CD4-positive, CD25-positive, alpha-beta regulatory T cell (primary cell): ENCODE measurements around the gene SMIM45.
A peak's percentile ranks its signal among the peaks of the same experiment; 100 is the strongest.

Experiments used
- ATAC-seq, 2 donors: fragments of 150-1000 bp; cut with Tn5 transposase; one replicate each; pipeline ENCODE4 v1.10.0; 2021; ENCODE audit warnings: low read depth in 2 of 2, moderate number of reproducible peaks in 2 of 2, moderate library complexity in 1 of 2
- DNase-seq, 3 donors: peaks; one replicate each; pipeline versions ENCODE4 v3.0.0 to v3.0.0-alpha.2; 2012 to 2022; ENCODE audit warnings: mixed read lengths in 1 of 3
- H3K27ac ChIP-seq: one replicate; pipeline ENCODE4 v1.7.0; 2013; ENCODE audit warnings: mild to moderate bottlenecking, low read length; ENCODE audit not compliant: insufficient read depth, poor library complexity, severe bottlenecking
- H3K27me3 ChIP-seq: one replicate; pipeline ENCODE4 v1.7.0; 2013; ENCODE audit warnings: low read length; ENCODE audit not compliant: control insufficient read depth, insufficient read depth
- H3K36me3 ChIP-seq: one replicate; pipeline ENCODE4 v1.7.0; 2013; ENCODE audit warnings: mild to moderate bottlenecking, low read length, moderate library complexity; ENCODE audit not compliant: control insufficient read depth, insufficient read depth
- H3K4me1 ChIP-seq: 2 replicates; pipeline ENCODE4 v1.7.0; 2013; ENCODE audit warnings: mild to moderate bottlenecking, low read length; ENCODE audit not compliant: insufficient read depth, control insufficient read depth, poor library complexity, severe bottlenecking
- H3K4me3 ChIP-seq: one replicate; pipeline ENCODE4 v1.7.0; 2013; ENCODE audit warnings: low read depth, mild to moderate bottlenecking, low read length, moderate library complexity
- H3K9me3 ChIP-seq, 2 experiments: 1 replicate in 1 of 2; 2 replicates in 1 of 2; pipeline ENCODE4 v1.7.0; 2013; ENCODE audit warnings: low read length in 2 of 2, mild to moderate bottlenecking in 1 of 2, moderate library complexity in 1 of 2; ENCODE audit not compliant: control insufficient read depth in 2 of 2
- H3K27ac Mint-ChIP-seq, 3 donors: one replicate each; pipeline ENCODE4 v1.8.0; 2020 to 2022; ENCODE audit warnings: mild to moderate bottlenecking in 3 of 3, mixed read lengths in 3 of 3, moderate library complexity in 2 of 3
- H3K27me3 Mint-ChIP-seq: one replicate; pipeline ENCODE4 v1.8.0; 2022; ENCODE audit warnings: mild to moderate bottlenecking, mixed read lengths
- H3K36me3 Mint-ChIP-seq: one replicate; pipeline ENCODE4 v1.8.0; 2020; ENCODE audit warnings: mixed read lengths
- H3K4me1 Mint-ChIP-seq, 4 donors: one replicate each; pipeline ENCODE4 v1.8.0; 2020 to 2022; ENCODE audit warnings: mixed read lengths in 4 of 4, mild to moderate bottlenecking in 1 of 4
- H3K4me3 Mint-ChIP-seq, 4 donors: one replicate each; pipeline ENCODE4 v1.8.0; 2020 to 2022; ENCODE audit warnings: mild to moderate bottlenecking in 4 of 4, mixed read lengths in 4 of 4, moderate library complexity in 3 of 4
- H3K9me3 Mint-ChIP-seq, 7 donors: one replicate each; pipeline ENCODE4 v1.8.0; 2020 to 2022; ENCODE audit warnings: mixed read lengths in 7 of 7, mild to moderate bottlenecking in 3 of 7, moderate library complexity in 2 of 7

The SMIM45 gene

GRCh38 chr22:41934284-41935014, 17.5 kb upstream of the SMIM45 start:
- peak overlapping the region in 2 of 3 donors; percentile 63 to 67 for H3K27ac Mint-ChIP-seq
- H3K4me3 ChIP-seq: no peak overlapping the region
- no peaks in the 10 kb centered on the region for H3K36me3 ChIP-seq
- H3K36me3 Mint-ChIP-seq: peaks cover 3% of the 10 kb centered on the region
- H3K4me3 Mint-ChIP-seq: peak overlapping the region in 1 of 4 donors; percentile 38
- ATAC-seq: no peak
- H3K9me3 Mint-ChIP-seq: no peaks in the 10 kb centered on the region
- H3K27me3 Mint-ChIP-seq: no peaks in the 10 kb centered on the region
- H3K4me1 Mint-ChIP-seq: peaks cover 4 to 33% (median 18%) of the 10 kb centered on the region in 4 donors
- H3K27me3 ChIP-seq: no peaks in the 10 kb centered on the region
- no peak for DNase-seq
- H3K4me1 ChIP-seq: peaks cover 19% of the 10 kb centered on the region
- H3K27ac ChIP-seq: no peak overlapping the region
- H3K9me3 ChIP-seq: no peaks in the 10 kb centered on the region

DNA sequence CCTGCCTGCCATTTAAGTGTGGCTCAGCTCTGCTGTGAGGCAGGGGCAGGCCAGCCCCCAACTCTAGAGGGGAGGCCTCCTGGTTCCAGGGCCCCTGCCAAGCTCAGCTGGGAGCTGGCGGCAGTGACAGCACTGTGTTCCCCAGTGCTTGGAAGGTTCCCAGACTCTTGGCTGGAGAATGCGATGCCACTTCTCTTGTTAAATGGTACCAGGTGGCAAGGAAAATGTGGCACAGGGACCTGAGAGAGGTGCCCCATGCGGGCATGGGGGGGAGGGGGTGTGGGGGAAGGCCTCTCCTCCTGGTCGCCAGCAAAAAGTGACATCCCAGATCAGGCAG, 17.0 kb upstream of the SMIM45 start:
- Histone ChIP-seq H3K4me3 (no peak overlapping the region), H3K36me3 (no peaks in the 10 kb centered on the region), H3K27ac (no peak overlapping the region), H3K27me3 (no peaks in the 10 kb centered on the region), H3K9me3 (no peaks in the 10 kb centered on the region), H3K4me1 (peaks cover 25% of the 10 kb centered on the region)
- Mint-ChIP-seq H3K36me3 (peaks cover 3% of the 10 kb centered on the region), H3K4me1 (peaks cover 6 to 38% (median 23%) of the 10 kb centered on the region in 4 donors), H3K9me3 (no peaks in the 10 kb centered on the region), H3K4me3 (no peak overlapping the region), H3K27me3 (no peaks in the 10 kb centered on the region), H3K27ac (peak overlapping the region in 1 of 3 donors; percentile 67)
- ATAC-seq: no peak
- DNase-seq: no peak

GRCh38 chr22:41935509-41935908, 16.4 kb upstream of the SMIM45 start:
- peaks cover 9 to 44% (median 27%) of the 10 kb centered on the region in 4 donors for H3K4me1 Mint-ChIP-seq
- H3K4me3 ChIP-seq: no peak overlapping the region
- peaks cover 28% of the 10 kb centered on the region for H3K4me1 ChIP-seq
- no peak for DNase-seq
- no peaks in the 10 kb centered on the region for H3K9me3 ChIP-seq
- no peak overlapping the region for H3K4me3 Mint-ChIP-seq
- no peaks in the 10 kb centered on the region for H3K36me3 ChIP-seq
- H3K36me3 Mint-ChIP-seq: peaks cover 3% of the 10 kb centered on the region
- H3K27me3 Mint-ChIP-seq: no peaks in the 10 kb centered on the region
- H3K9me3 Mint-ChIP-seq: no peaks in the 10 kb centered on the region
- no peak overlapping the region for H3K27ac ChIP-seq
- no peaks in the 10 kb centered on the region for H3K27me3 ChIP-seq
- peak overlapping the region in 2 of 3 donors; percentile 25 to 76 for H3K27ac Mint-ChIP-seq
- ATAC-seq: no peak

- no peak overlapping the region for H3K4me3 ChIP-seq
- Mint-ChIP-seq H3K9me3 (no peaks in the 10 kb centered on the region), H3K4me1 (peaks cover 9 to 57% (median 40%) of the 10 kb centered on the region in 4 donors), H3K27ac (peak overlapping the region in 2 of 3 donors; percentile 86 to 88), H3K36me3 (peaks cover 3% of the 10 kb centered on the region), H3K4me3 (peak overlapping the region in 2 of 4 donors; percentile 35 to 39), H3K27me3 (peaks cover 4% of the 10 kb centered on the region)
- no peaks in the 10 kb centered on the region for H3K9me3 ChIP-seq
- no peaks in the 10 kb centered on the region for H3K36me3 ChIP-seq
- DNase-seq (no peak), ATAC-seq (no peak)
- H3K27me3 ChIP-seq: no peaks in the 10 kb centered on the region
- H3K4me1 ChIP-seq: peaks cover 36% of the 10 kb centered on the region
- H3K27ac ChIP-seq: no peak overlapping the region
These were observed 15.1 kb upstream of the SMIM45 start for GRCh38 chr22:41936894-41937169.

DNA sequence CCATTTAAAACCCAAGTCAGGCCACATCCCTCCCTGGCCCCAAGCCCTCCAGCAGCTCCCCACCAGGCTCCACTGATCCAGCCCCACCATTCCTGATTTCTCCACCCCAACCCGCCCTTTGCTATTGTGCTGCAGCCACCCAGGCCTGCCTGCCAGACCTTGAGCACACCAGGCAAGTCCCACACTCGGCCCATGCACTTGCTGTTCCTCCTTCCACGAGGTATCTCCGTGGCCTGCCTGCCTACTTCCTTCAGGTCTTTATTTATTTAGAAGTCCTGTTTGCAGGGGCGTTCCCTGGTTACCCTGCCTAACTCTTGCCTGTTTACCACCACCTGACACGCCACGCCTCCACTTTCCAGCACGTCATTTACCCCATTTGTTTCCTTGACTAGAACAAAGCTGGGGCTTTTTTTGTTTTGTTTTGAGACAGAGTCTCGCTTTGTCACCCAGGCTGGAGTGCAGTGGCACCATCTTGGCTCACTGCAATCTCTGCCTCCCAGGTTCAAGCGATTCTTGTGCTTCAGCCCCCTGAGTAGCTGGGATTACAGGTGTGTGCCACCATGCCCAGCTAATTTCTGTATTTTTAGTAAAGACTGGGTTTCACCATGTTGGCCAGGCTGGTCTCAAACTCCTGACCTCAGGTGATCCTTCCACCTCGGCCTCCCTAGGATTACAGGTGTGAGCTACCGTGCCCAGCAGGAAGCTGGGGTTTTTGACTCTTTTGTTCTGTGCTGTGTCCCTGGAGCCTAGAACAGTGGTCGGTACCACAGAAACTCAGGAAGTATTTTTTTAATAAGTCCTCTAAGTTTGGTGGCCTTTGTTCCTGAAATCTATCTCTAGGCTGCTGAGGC, 11.7 kb upstream of the SMIM45 start:
- H3K36me3 Mint-ChIP-seq: peaks cover 3% of the 10 kb centered on the region
- Histone ChIP-seq H3K9me3 (no peaks in the 10 kb centered on the region), H3K27ac (peak overlapping the region; percentile 99), H3K36me3 (no peaks in the 10 kb centered on the region), H3K4me1 (peaks cover 39% of the 10 kb centered on the region), H3K4me3 (peak overlapping the region; percentile 78), H3K27me3 (no peaks in the 10 kb centered on the region)
- DNase-seq (peak; percentile 96 to 98 (median 98)), ATAC-seq (peak; percentile 77 to 79)
- peak overlapping the region; percentile 90 to 99 (median 95) for H3K4me3 Mint-ChIP-seq
- H3K27me3 Mint-ChIP-seq: peaks cover 4% of the 10 kb centered on the region
- peak overlapping the region; percentile 100 for H3K27ac Mint-ChIP-seq
- H3K9me3 Mint-ChIP-seq: no peaks in the 10 kb centered on the region
- H3K4me1 Mint-ChIP-seq: peaks cover 9 to 69% (median 45%) of the 10 kb centered on the region in 4 donors

DNA sequence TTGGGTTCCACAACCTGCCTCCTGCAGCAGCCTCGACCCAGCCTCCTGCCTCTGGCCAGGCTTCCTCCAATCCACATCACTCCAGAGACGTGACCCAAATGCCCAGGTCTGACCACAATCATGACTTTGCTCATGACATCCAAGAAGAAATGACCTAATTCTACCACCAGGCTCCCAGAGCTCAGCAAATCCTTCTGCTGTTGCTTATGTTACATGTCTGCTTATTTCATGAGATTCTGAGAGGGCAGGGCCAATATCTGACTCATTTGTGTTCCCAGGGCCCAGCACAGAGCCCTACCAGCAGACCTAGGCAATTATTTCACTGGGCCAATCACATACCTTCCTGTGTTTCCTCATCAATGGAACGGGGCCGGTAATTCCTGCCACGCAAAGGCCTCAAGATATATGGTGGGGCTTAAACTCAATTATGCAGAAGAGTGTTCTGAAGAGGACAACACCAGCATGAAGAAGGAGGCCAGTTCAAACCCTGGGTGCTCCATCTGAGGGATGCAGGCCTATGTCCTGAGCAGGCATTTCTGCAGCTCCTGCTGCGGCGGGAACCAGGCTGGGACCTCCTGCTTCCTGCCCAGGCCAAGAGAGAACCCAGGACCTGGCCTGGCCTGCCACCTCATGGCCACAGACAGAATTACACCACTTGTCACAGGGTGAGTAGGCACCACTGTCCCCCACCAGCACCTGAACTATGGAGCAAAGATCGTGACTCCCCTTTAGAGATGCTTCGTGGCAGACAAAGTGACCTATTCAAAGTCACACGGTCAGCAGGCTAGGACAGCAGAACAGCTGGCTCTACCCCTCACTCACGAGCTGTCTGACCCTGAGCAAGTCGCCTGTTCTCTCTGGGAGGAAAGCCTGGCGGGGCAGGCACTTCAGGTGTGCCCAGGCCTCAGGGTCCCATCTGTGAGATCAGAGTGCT, 10.9 kb upstream of the SMIM45 start:
- peaks cover 9 to 73% (median 49%) of the 10 kb centered on the region in 4 donors for H3K4me1 Mint-ChIP-seq
- peak overlapping the region; percentile 90 to 99 (median 95) for H3K4me3 Mint-ChIP-seq
- Histone ChIP-seq H3K9me3 (no peaks in the 10 kb centered on the region), H3K4me1 (peaks cover 48% of the 10 kb centered on the region), H3K4me3 (peak overlapping the region; percentile 42), H3K27ac (peak overlapping the region; percentile 99), H3K36me3 (no peaks in the 10 kb centered on the region), H3K27me3 (no peaks in the 10 kb centered on the region)
- H3K9me3 Mint-ChIP-seq: no peaks in the 10 kb centered on the region
- DNase-seq (peak; percentile 75 to 90 (median 89)), ATAC-seq (peak; percentile 61 to 64)
- H3K27ac Mint-ChIP-seq: peak overlapping the region; percentile 100
- peaks cover 3% of the 10 kb centered on the region for H3K36me3 Mint-ChIP-seq
- peaks cover 4% of the 10 kb centered on the region for H3K27me3 Mint-ChIP-seq

- no peak overlapping the region for H3K4me3 ChIP-seq
These were observed 8.2 kb upstream of the SMIM45 start for GRCh38 chr22:41943661-41944209.

More at GRCh38 chr22:41943661-41944209, 8.2 kb upstream of the SMIM45 start:
- Histone ChIP-seq H3K4me1 (peaks cover 45% of the 10 kb centered on the region), H3K36me3 (no peaks in the 10 kb centered on the region), H3K9me3 (no peaks in the 10 kb centered on the region), H3K27me3 (no peaks in the 10 kb centered on the region), H3K27ac (peak overlapping the region; percentile 10)
- ATAC-seq: no peak
- peaks cover 4% of the 10 kb centered on the region for H3K27me3 Mint-ChIP-seq
- peaks cover 9 to 62% (median 42%) of the 10 kb centered on the region in 4 donors for H3K4me1 Mint-ChIP-seq
- H3K27ac Mint-ChIP-seq: peak overlapping the region in 2 of 3 donors; percentile 57 to 81
- DNase-seq: no peak
- H3K9me3 Mint-ChIP-seq: no peaks in the 10 kb centered on the region
- H3K4me3 Mint-ChIP-seq: peak overlapping the region in 3 of 4 donors; percentile 7 to 77 (median 66)
- H3K36me3 Mint-ChIP-seq: no peaks in the 10 kb centered on the region
